A549 (cell line): Measurements from ENCODE around the gene UQCC3.

Experiments
- CHD2 ChIP-seq: fragments of 150-350 bp; IDR thresholded peaks from 2 replicates; pipeline ENCODE4 v1.6.1; 2014; ENCODE audit warnings: low read length; ENCODE audit not compliant: partially characterized antibody
- CTCF ChIP-seq: fragments of >200 bp; sonication (Bioruptor Twin); formaldehyde crosslinking; IDR thresholded peaks from 3 replicates; pipeline ENCODE4 v1.5.1; 2016
- EP300 ChIP-seq, 2 experiments: fragments of >200 bp; sonication (Bioruptor Twin); formaldehyde crosslinking; IDR thresholded peaks; 2 replicates in 1 of 2; 3 replicates in 1 of 2; pipeline ENCODE4 v1.6.1; 2016 to 2017
- FOSL2 ChIP-seq, 2 experiments: fragments of 450-650 bp in 1 of 2; fragments of >200 bp in 1 of 2; sonication (Bioruptor Twin) in 1 of 2; formaldehyde crosslinking; IDR thresholded peaks; 2 replicates each; pipeline versions ENCODE4 v1.5.0 to v1.6.1; 2016 to 2020; ENCODE audit warnings: mild to moderate bottlenecking in 1 of 2, moderate library complexity in 1 of 2
- HDAC2 ChIP-seq: fragments of 200-600 bp; sonication (generic); IDR thresholded peaks from 2 replicates; pipeline ENCODE4 v1.6.1; 2016
- HMGXB4 ChIP-seq: fragments of 250-450 bp; sonication (Bioruptor Pico); IDR thresholded peaks from 2 replicates; pipeline ENCODE4 v1.5.0; 2021; ENCODE audit warnings: mild to moderate bottlenecking, moderate library complexity, borderline replicate concordance
- KDM1A ChIP-seq: fragments of 200-600 bp; sonication (generic); IDR thresholded peaks from 2 replicates; pipeline ENCODE4 v1.6.1; 2016; ENCODE audit warnings: low read depth, mild to moderate bottlenecking
- NFE2L2 ChIP-seq: fragments of 150-350 bp; conservative IDR thresholded peaks from 2 replicates; pipeline ENCODE4 v1.6.1; 2014; ENCODE audit warnings: low read length
- POLR2A ChIP-seq: IDR thresholded peaks from 2 replicates; pipeline ENCODE4 v1.6.1; 2012; ENCODE audit warnings: mild to moderate bottlenecking, low read length
- REST ChIP-seq: fragments of 200-600 bp; sonication (generic); IDR thresholded peaks from 2 replicates; pipeline ENCODE4 v1.6.1; 2016; ENCODE audit warnings: antibody characterized with exemption, mild to moderate bottlenecking, moderate library complexity
- RNF2 ChIP-seq: fragments of 200-600 bp; sonication (generic); IDR thresholded peaks from 2 replicates; pipeline ENCODE4 v1.6.1; 2016; ENCODE audit warnings: low read depth, mild to moderate bottlenecking, antibody characterized with exemption, moderate library complexity, borderline replicate concordance
- SREBF2 ChIP-seq: fragments of 450-650 bp; IDR thresholded peaks from 2 replicates; pipeline ENCODE4 v1.6.1; 2014; ENCODE audit warnings: mild to moderate bottlenecking, moderate library complexity
- USF2 ChIP-seq: fragments of 450-650 bp; IDR thresholded peaks from 2 replicates; pipeline ENCODE4 v1.6.1; 2014; ENCODE audit warnings: antibody characterized with exemption
- ZSCAN20 ChIP-seq: fragments of 250-450 bp; sonication (Bioruptor Pico); IDR thresholded peaks from 2 replicates; pipeline ENCODE4 v1.8.0; 2022; ENCODE audit warnings: mild to moderate bottlenecking, moderate library complexity

GRCh38 chr11:62656796-62657429 lies 14.6 kb upstream of the UQCC3 start:
- no peak for TF ChIP-seq KDM1A
- no peak for TF ChIP-seq EP300 (IDR thresholded peaks at IDR 0.05)
- no peak for TF ChIP-seq REST
- no peak for TF ChIP-seq CTCF
- no peak for TF ChIP-seq POLR2A
- TF ChIP-seq FOSL2 (IDR thresholded peaks at IDR 0.05): no peak
- no peak for TF ChIP-seq FOSL2 (CRISPR knock-in tag; IDR thresholded peaks at IDR 0.05)
- TF ChIP-seq CHD2: no peak
- no peak for TF ChIP-seq ZSCAN20
- no peak for TF ChIP-seq HMGXB4
- no peak for TF ChIP-seq USF2
- no peak for TF ChIP-seq SREBF2
- TF ChIP-seq NFE2L2: no peak
- no peak for TF ChIP-seq HDAC2
- TF ChIP-seq RNF2: no peak
